GM12891 (cell line): ENCODE data around the gene DYNLRB1.

ENCODE experiments used
- POLR2A ChIP-seq: IDR thresholded peaks from 2 replicates; pipeline ENCODE4 v1.6.1; 2011; ENCODE audit warnings: low read depth, low read length, control low read depth
- POLR2AphosphoS5 ChIP-seq: IDR thresholded peaks from 2 replicates; pipeline ENCODE4 v1.6.1; 2011; ENCODE audit warnings: low read depth, low read length, control low read depth

DNA sequence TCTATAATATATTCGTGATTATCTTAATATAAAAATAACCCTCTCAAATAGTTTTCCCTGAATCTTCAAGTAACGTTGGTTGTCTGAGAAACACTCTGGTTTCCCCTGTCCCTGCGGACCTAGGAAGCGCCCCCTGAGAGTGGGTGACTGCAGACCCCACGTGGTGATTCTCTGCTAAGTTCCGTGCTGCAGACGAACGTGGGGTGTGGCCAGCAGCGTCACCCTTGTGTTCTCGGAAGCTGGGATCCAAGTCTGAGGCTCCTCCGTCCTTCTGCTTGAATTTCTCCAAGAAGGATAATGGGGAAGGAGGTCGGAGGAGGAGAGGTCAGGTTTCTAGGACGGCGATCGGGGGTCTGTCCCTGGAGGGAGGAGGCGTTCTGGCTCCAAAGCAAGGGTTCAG is 25.7 kb downstream of the DYNLRB1 start:
- TF ChIP-seq POLR2A: no peak
- TF ChIP-seq POLR2AphosphoS5: no peak
